ENCODE data around the gene TMEM8B. TPM values are rescaled to one million over a fixed set of nuclear protein-coding genes. Genes with fewer than 3 reads are reported as not detected.

TMEM8B gene
- total and polyA plus RNA-seq, 10 of the 15 experiments (the other 5 are each of a cell fraction or from before 2014, with no cell fraction given) = 0.19 to 7.6 (median 2.5) TPM

DNA sequence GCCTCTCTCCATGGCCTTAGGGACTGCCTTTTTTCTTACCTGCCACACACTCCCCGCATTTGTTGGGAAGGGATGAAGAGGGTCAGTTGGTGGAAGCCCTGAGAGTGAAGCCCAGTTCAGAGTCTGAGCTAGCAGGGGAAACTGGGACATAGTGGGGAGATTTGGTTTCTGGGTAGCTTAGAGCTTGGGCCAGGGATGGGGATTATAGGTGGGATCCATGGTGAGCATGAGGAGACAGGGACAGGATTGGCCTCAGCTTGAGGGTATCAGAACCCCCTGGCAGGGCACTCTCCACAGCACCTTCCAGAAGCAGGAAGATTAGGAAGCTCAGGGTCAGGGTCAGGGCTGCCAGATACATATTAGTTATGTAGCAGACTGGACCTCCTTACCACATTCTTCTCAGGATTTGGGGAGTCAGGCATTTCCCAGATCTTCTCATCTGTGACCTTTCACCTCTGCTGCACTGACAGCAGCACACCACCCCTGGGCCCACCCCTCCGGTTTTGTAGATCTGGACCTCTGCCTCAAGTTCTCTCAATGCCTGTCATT is 23.3 kb downstream of the TMEM8B start:
- ChIA-PET CTCF (interaction anchor here (0.7 to 2.3 kb wide), 7 partner anchors 9 to 155 kb away, joined by 3 to 14 read pairs (median 4); no protein-coding TSS in a partner anchor), RAD21 (ENCODE audit: unreplicated experiment) (interaction anchor here (0.7 to 1.4 kb wide), 2 partner anchors 12 to 26 kb away, joined by 3 to 4 read pairs; no protein-coding TSS in a partner anchor), SMC1A (ENCODE audit: uncharacterized antibody, unreplicated experiment) (interaction anchor here (0.9 to 1.6 kb wide), 5 partner anchors 11 to 36 kb away, joined by 3 to 5 read pairs (median 5); no protein-coding TSS in a partner anchor), POLR2A (no interaction called here)
- Histone ChIP-seq H3K79me2 (ENCODE audit: control insufficient read depth, insufficient read depth, low read length) (no peaks in the 10 kb centered on the region), H3K9me3 (replicated peaks; ENCODE audit: control insufficient read depth, insufficient read depth, low read length) (no peaks in the 10 kb centered on the region), H3K9ac (ENCODE audit: control insufficient read depth, insufficient read depth, low read length) (no peak overlapping the region), H3K4me2 (ENCODE audit: control insufficient read depth, insufficient read depth) (no peak overlapping the region), H3K4me3 (no peak overlapping the region), H2AFZ (ENCODE audit: control insufficient read depth, low read depth, low read length) (no peak overlapping the region), H3K36me3 (ENCODE audit: control insufficient read depth in 2 of 2, insufficient read depth in 2 of 2, low read length in 1 of 2) (no peaks in the 10 kb centered on the region), H4K20me1 (ENCODE audit: control insufficient read depth, insufficient read depth) (no peaks in the 10 kb centered on the region), H3K27ac (ENCODE audit: control insufficient read depth, insufficient read depth) (no peak overlapping the region), H3K27me3 (replicated peaks in 1 of 2; ENCODE audit: control insufficient read depth in 2 of 2, insufficient read depth in 2 of 2, low read length in 1 of 2) (no peaks in the 10 kb centered on the region), H3K4me1 (ENCODE audit: control insufficient read depth, insufficient read depth, low read length) (peaks cover 13% of the 10 kb centered on the region)
- TF ChIP-seq MAX (IDR thresholded peaks at IDR 0.05; ENCODE audit: low read depth, low read length) (no peak), TCF12 (IDR thresholded peaks at IDR 0.05; ENCODE audit: low read depth, low read length) (no peak), TAF1 (IDR thresholded peaks at IDR 0.05; ENCODE audit: borderline replicate concordance, low read depth, low read length) (no peak), EP300 (IDR thresholded peaks at IDR 0.05; ENCODE audit: borderline replicate concordance in 1 of 2, control insufficient read depth in 1 of 2, low read depth in 2 of 2, low read length in 2 of 2) (no peak), NR2F1 (conservative IDR thresholded peaks at IDR 0.05) (no peak), NFYB (IDR thresholded peaks at IDR 0.05; ENCODE audit: insufficient read depth, low read depth, low read length) (no peak), ZNF217 (IDR thresholded peaks at IDR 0.05) (no peak)
- TF ChIP-seq, protein P1, sequence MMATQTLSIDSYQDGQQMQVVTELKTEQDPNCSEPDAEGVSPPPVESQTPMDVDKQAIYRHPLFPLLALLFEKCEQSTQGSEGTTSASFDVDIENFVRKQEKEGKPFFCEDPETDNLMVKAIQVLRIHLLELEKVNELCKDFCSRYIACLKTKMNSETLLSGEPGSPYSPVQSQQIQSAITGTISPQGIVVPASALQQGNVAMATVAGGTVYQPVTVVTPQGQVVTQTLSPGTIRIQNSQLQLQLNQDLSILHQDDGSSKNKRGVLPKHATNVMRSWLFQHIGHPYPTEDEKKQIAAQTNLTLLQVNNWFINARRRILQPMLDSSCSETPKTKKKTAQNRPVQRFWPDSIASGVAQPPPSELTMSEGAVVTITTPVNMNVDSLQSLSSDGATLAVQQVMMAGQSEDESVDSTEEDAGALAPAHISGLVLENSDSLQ (IDR thresholded peaks at IDR 0.05) = no peak
- TF ChIP-seq, protein P2, sequence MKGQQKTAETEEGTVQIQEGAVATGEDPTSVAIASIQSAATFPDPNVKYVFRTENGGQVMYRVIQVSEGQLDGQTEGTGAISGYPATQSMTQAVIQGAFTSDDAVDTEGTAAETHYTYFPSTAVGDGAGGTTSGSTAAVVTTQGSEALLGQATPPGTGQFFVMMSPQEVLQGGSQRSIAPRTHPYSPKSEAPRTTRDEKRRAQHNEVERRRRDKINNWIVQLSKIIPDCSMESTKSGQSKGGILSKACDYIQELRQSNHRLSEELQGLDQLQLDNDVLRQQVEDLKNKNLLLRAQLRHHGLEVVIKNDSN (IDR thresholded peaks at IDR 0.05; ENCODE audit: borderline replicate concordance, extremely low read length, insufficient read depth, low read depth, low read length) = no peak
- no peak for DNase-seq (ENCODE audit: low read depth, low spot score)
- BruUV-seq (replicated peaks) = no TSS peak
- no peak for FAIRE-seq
- intact Hi-C loops (cut with micrococcal nuclease; ENCODE audit: unreplicated experiment) = no loop called here
- 65% methylated on average over 2 of the region's 2 CpGs for WGBS (ENCODE audit: insufficient coverage, insufficient replicate concordance, low lambda C conversion rate, missing lambda C conversion rate)
- ATAC-seq = no peak
- in situ Hi-C loops (cut with MboI) = no loop called here

All from GM12878 (cell line).